IPS DF 6.9 (cell line): ENCODE results near the gene DISC1.

Source experiments
- DNase-seq: peaks from one replicate; pipeline ENCODE4 v3.0.0-alpha.2; 2013; ENCODE audit warnings: low read depth, low spot score
- H3K27ac ChIP-seq: one replicate; pipeline ENCODE4 v1.5.1; 2013; ENCODE audit warnings: low read length, control low read depth
- H3K27me3 ChIP-seq: 2 replicates; pipeline ENCODE4 v1.6.1; 2013; ENCODE audit warnings: mild to moderate bottlenecking, low read length; ENCODE audit not compliant: control insufficient read depth, insufficient read depth
- H3K36me3 ChIP-seq: 2 replicates; pipeline ENCODE4 v1.6.1; 2013; ENCODE audit warnings: low read length; ENCODE audit not compliant: control insufficient read depth, insufficient read depth
- H3K4me1 ChIP-seq: 2 replicates; pipeline ENCODE4 v1.6.1; 2013; ENCODE audit warnings: low read length; ENCODE audit not compliant: control insufficient read depth, insufficient read depth
- H3K4me3 ChIP-seq: 2 replicates; pipeline ENCODE4 v1.5.1; 2013; ENCODE audit warnings: mild to moderate bottlenecking, low read length
- H3K9me3 ChIP-seq: 2 replicates; pipeline ENCODE4 v1.6.1; 2013; ENCODE audit warnings: low read length, inconsistent platforms; ENCODE audit not compliant: control insufficient read depth, insufficient read depth
- WGBS: extraction: QIAGEN DNeasy Blood & Tissue Kit; methylation state at CpG from one replicate; pipeline ENCODE4 v1.1.7; 2013; ENCODE audit warnings: mixed read lengths, missing lambda C conversion rate; ENCODE audit not compliant: insufficient read length, insufficient coverage; 5-methylcytosine and 5-hydroxymethylcytosine counted together

DISC1 gene

DNA sequence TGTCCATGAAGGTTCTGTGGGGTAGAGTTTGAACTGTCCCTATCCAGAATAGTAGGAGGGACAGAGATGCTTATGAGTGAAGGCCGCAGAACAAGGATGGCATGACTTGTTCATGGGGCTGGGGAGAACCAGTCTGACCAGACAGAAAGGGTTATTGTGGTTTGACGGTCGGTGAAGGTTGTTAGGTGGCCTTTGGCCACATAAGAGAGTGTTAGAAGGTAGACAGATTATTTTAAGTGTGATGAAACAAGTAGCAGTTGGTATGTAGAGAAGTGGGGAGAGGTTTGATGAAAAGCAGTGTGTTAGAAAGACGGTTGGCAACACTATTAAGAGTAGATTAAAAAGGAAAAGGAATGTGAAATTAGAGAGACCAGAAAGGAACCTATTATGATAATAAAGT is 355.1 kb downstream of the DISC1 start:
- no peak for DNase-seq
- Histone ChIP-seq H3K9me3 (no peaks in the 10 kb centered on the region), H3K4me3 (no peak overlapping the region), H3K4me1 (peaks cover 4% of the 10 kb centered on the region; the same call in 1 of the 2 replicates), H3K27me3 (no peaks in the 10 kb centered on the region), H3K27ac (no peak overlapping the region), H3K36me3 (no peaks in the 10 kb centered on the region)
- WGBS, result 100% methylated on average over 3 of the region's 4 CpGs

DNA sequence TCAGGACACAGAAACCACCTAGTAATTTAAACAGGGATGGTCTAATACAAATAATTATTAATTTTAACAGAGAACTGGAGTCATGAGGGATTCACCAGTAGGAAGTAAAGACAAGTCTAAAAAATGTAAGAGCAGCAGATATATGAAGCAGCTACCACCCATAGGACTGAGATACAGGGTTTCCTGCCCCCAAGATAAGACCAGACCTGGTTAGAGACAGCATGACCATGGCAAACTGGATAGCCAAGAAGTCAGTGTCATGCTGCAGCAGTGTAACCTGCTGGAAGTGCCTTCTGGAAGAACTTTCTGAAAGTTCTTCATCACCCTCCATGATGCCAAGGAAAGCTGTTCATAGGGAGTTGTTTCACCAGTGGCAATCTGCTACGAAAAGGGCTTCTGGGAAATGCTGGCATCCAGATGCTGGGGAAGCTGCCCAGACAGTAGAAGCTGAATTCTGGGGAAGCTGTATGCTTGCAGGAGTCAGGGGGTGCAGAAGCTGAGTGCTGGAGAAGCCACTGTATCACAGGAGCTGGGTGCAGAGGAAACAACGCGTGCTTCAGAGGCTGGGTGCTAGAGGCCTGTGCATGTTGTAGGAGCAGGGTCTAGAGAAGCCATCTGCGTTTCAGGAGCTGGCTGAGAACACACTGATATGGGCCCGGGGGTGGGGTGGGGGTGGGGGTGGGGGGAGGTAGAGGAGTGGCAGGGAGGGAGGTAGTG is 356.4 kb downstream of the DISC1 start:
- H3K27me3 ChIP-seq, result no peaks in the 10 kb centered on the region
- no peak for DNase-seq
- H3K27ac ChIP-seq, result no peak overlapping the region
- H3K4me1 ChIP-seq, result peaks cover 4% of the 10 kb centered on the region; the same call in 1 of the 2 replicates
- H3K4me3 ChIP-seq, result no peak overlapping the region
- no CpG with 5 or more reads among the region's 5 CpGs for WGBS
- no peaks in the 10 kb centered on the region for H3K36me3 ChIP-seq
- H3K9me3 ChIP-seq, result no peaks in the 10 kb centered on the region

DNA sequence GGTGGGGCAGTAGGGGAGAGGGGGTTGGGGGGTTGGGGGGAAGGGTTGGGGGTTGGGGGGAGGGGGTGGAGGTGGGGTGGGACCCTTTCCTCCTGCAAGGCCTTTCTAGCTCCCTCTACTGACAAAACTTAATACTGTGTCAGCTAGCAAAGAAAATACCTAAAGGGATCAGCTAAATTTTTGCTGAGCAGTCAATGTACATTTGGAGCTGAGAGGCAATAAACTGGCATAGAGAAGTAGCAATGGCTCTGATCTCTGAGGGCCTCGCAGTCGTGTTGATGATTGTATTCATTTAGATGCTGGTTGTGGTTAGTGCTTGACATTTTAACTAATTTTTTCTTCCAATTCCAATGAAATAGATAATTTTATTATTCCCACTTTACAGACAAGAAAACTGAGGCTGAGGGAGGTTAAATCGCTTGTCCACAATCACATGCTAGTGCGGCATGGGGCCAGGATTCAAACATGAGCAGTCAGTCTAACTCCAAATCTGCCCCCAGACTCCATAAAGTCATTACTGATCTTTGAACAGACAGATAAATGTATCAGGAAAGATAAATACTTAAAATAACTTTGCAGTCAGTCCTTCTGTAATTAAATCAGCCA is 357.1 kb downstream of the DISC1 start:
- Histone ChIP-seq H3K9me3 (no peaks in the 10 kb centered on the region), H3K4me1 (peaks cover 4% of the 10 kb centered on the region; the same call in 1 of the 2 replicates), H3K4me3 (no peak overlapping the region), H3K27ac (no peak overlapping the region), H3K36me3 (no peaks in the 10 kb centered on the region), H3K27me3 (no peaks in the 10 kb centered on the region)
- WGBS, result no CpG with 5 or more reads among the region's 4 CpGs
- DNase-seq, result no peak

DNA sequence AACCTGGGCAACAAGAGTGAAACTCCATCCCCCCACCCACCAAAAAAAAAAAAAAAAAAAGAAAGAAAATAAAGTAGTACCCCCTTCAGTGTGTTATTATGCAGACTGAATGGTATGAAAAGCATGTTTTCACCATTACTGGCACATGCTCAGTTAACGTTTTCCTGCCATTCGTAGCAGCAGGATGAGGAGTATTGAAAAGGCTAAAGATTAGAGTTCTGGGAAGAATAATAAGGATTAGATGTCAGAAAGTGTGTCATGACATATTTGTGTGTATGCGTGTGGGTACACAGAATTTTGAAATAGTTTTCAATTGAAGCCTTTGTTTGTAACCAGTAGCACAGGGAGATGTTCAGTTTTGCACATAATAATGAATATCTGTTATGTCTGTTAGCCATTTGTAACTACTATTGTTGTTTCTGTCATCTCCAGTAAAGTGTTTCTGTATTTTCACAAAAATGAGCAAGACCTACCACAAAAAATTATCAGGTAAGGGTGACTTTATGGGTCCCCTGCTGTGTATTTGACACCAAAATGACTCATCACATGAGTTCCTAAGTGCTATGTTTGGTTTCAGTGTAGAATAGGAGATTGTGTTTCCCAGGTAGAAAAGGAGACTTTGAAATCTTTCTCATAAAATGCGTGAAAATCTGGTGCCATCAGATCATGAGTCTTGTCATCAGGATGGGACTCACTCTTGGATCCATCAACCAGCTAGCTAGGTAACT is 358.9 kb downstream of the DISC1 start:
- no peaks in the 10 kb centered on the region for H3K27me3 ChIP-seq
- peaks cover 4% of the 10 kb centered on the region; the same call in 1 of the 2 replicates for H3K4me1 ChIP-seq
- no peak overlapping the region for H3K4me3 ChIP-seq
- no peaks in the 10 kb centered on the region for H3K9me3 ChIP-seq
- no CpG with 5 or more reads among the region's 4 CpGs for WGBS
- no peak overlapping the region for H3K27ac ChIP-seq
- H3K36me3 ChIP-seq, result no peaks in the 10 kb centered on the region
- no peak for DNase-seq

DNA sequence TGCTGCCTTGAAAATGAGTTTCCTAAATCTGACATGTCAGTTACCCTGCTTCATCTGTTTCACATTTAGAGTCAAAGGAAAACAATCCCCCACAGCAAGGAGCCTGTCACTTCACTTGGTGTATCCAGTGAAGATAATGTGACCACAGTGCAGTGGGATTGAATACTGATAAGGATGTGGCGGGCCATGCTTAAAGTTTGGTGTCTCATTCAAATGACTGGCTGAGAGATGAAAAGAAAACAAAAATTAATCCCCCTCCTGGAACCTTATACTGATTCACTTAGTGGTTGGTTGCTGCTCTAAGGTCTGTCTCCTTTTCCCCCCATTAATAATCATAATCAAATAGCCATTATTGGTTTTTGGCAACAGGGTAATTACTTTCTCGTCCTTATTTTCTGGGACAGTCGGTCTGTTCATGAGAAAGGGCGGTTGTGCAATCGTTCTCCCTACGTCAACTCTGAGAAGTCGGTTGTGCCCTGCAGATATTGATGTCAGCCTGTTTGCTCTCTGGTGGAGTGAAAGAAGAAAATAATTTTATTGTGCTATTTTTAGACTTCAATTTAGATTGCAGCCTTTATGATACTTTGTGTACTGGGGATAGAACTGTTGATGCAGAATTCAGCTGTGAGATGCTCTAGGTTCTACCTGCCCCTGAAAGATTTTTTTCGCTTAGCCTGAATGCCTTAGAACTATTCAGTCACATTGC is 360.2 kb downstream of the DISC1 start:
- no peaks in the 10 kb centered on the region for H3K27me3 ChIP-seq
- no peak overlapping the region for H3K4me3 ChIP-seq
- WGBS, result no CpG with 5 or more reads among the region's 8 CpGs
- H3K4me1 ChIP-seq, result peaks cover 2% of the 10 kb centered on the region; the same call in 1 of the 2 replicates
- no peak for DNase-seq
- H3K36me3 ChIP-seq, result no peaks in the 10 kb centered on the region
- no peak overlapping the region for H3K27ac ChIP-seq
- H3K9me3 ChIP-seq, result no peaks in the 10 kb centered on the region

DNA sequence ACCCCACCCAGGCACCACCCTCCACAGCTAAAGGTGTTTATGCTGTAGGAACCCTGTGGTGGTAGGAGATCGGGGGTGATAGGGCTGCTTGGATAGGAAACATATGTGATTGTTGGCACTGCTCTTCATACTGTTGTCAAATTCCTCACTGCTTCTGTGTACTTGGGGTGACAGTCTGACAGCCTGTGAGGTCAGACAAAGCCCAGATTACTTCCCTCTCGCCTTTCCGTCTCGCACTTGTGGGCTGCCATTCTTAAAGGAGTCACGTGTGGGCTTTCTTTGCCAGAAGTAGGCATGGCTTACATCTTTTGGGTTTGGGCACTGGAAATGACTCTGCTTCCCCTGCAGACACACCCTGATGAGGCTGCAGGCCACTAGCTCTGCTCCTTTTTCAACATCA is 363.8 kb downstream of the DISC1 start:
- WGBS, result no CpG with 5 or more reads among the region's 5 CpGs
- Histone ChIP-seq H3K4me3 (no peak overlapping the region), H3K9me3 (no peaks in the 10 kb centered on the region; the same call in 1 of the 2 replicates), H3K36me3 (no peaks in the 10 kb centered on the region), H3K4me1 (no peaks in the 10 kb centered on the region), H3K27me3 (no peaks in the 10 kb centered on the region; the same call in 1 of the 2 replicates), H3K27ac (no peak overlapping the region)
- DNase-seq, result no peak

DNA sequence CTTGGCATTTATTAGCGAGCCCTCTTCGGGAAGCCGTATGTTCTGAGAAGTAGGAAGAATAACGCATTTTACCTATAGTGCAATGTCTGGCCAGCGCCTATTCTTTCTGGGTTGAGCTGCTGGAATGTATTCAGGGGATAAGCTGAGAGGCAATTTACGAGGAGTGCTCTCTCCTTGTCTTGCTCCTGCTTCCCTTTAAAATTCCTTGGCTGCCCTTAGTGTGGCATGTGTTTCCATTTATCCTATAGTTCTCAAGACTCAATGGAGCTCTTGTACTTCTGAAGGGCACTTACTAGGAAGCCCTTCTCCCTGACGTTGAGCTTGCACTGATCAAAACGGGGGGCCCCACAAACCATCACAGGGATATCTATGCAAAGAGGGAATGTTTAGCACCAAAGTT is 364.6 kb downstream of the DISC1 start:
- H3K36me3 ChIP-seq, result no peaks in the 10 kb centered on the region
- no peaks in the 10 kb centered on the region; the same call in 1 of the 2 replicates for H3K27me3 ChIP-seq
- H3K4me3 ChIP-seq, result no peak overlapping the region
- no peaks in the 10 kb centered on the region for H3K4me1 ChIP-seq
- no peak for DNase-seq
- no CpG with 5 or more reads among the region's 8 CpGs for WGBS
- no peak overlapping the region for H3K27ac ChIP-seq
- no peaks in the 10 kb centered on the region; the same call in 1 of the 2 replicates for H3K9me3 ChIP-seq

DNA sequence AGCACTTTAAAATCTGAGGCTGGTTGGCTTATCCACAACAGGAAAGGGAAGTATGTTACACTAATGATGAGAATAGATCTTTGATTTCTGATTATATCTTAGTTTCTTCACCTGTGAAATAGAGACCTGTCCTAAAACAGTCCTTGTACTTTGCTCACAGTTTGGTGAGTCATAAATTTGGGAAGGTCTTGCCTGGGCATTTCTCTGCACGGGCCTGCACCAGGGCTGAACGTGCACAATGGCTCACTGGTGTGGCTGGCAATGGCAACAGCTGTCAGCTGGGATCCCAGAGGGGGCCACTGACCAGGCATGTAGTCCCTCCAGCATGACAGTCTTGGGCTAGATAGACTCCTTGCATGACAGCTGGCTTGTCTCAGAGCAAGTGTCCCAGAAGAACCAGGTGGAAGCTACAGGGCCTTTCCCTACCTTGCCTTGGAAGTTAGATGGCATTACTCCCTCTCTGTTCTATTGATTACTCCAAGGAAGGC is 367.4 kb downstream of the DISC1 start:
- no peak overlapping the region for H3K27ac ChIP-seq
- no peaks in the 10 kb centered on the region; the same call in 1 of the 2 replicates for H3K9me3 ChIP-seq
- no peak for DNase-seq
- no CpG with 5 or more reads among the region's 2 CpGs for WGBS
- no peaks in the 10 kb centered on the region for H3K36me3 ChIP-seq
- no peaks in the 10 kb centered on the region; the same call in 1 of the 2 replicates for H3K27me3 ChIP-seq
- H3K4me1 ChIP-seq, result no peaks in the 10 kb centered on the region
- H3K4me3 ChIP-seq, result no peak overlapping the region

DNA sequence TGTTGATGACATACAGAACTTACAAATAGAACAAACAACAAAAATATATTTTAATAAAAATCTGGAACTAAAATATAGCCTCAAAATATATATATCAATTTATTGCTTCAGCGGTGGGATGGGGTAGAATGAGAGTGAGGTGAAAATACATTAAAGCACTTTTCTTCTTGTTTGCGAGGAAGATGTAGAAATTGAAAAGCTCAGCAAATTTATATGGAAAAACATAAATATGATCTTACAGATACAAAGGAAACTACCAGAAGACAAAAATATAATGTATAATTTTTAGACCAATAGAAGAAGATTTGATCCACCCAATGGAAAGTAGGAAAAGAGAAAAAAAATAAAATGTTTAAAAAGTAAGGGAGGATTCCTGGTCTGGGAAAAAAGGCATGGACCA is 372.2 kb downstream of the DISC1 start:
- DNase-seq, result no peak
- Histone ChIP-seq H3K36me3 (no peaks in the 10 kb centered on the region), H3K9me3 (no peaks in the 10 kb centered on the region; the same call in 1 of the 2 replicates)

DNA sequence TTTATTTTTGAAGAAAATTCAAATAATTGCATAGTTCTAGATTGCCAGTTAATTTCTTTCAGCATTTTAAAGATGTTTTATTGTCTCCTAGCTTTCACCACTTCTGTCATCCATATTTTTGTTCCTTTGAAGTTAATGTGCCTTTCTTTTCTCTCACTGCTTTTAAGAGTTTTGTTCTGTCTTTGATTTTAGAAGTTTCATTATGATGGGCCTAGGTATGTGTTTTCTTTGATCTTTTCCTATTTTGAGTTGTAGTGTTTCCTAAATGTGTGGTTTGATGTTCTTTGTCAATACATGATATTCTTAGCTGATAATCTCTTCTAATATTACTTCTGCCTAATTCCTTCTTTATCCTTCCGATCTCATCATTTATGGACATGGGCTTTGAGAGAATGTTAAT is 378.7 kb downstream of the DISC1 start:
- H3K9me3 ChIP-seq, result no peaks in the 10 kb centered on the region
- DNase-seq, result no peak
- H3K4me1 ChIP-seq, result no peaks in the 10 kb centered on the region
- H3K27ac ChIP-seq, result no peak overlapping the region
- no peak overlapping the region for H3K4me3 ChIP-seq
- H3K36me3 ChIP-seq, result no peaks in the 10 kb centered on the region
- no peaks in the 10 kb centered on the region; the same call in 1 of the 2 replicates for H3K27me3 ChIP-seq
- WGBS, result no CpG with 5 or more reads among the region's 1 CpG

More for the DNA sequence above, 372.2 kb downstream of the DISC1 start:
- no peak overlapping the region for H3K4me3 ChIP-seq
- no peak overlapping the region for H3K27ac ChIP-seq
- WGBS, result no CpG with 5 or more reads among the region's 2 CpGs
- H3K27me3 ChIP-seq, result no peaks in the 10 kb centered on the region
- no peaks in the 10 kb centered on the region for H3K4me1 ChIP-seq
